AG10803 (cell line): Measurements from ENCODE around the gene ASIC4.

ENCODE experiments used
- DNase-seq: peaks from one replicate; pipeline ENCODE4 v3.0.0; 2010; ENCODE audit warnings: low read depth
- H3K4me3 ChIP-seq: 2 replicates; pipeline ENCODE4 v1.5.1; 2011; ENCODE audit warnings: mild to moderate bottlenecking, low read length, control low read depth
- CTCF ChIP-seq: conservative IDR thresholded peaks from 2 replicates; pipeline ENCODE4 v1.5.1; 2011; ENCODE audit warnings: mild to moderate bottlenecking, low read length, control low read depth, inconsistent platforms

The ASIC4 gene

GRCh38 chr2:219538504-219538951, 24.2 kb downstream of the ASIC4 start:
- no peak overlapping the region for H3K4me3 ChIP-seq
- DNase-seq: no peak
- no peak for TF ChIP-seq CTCF

- DNase-seq: no peak
- TF ChIP-seq CTCF: no peak
- no peak overlapping the region for H3K4me3 ChIP-seq
Observed at GRCh38 chr2:219538956-219539788, 24.9 kb downstream of the ASIC4 start.

GRCh38 chr2:219539926-219540678, 25.8 kb downstream of the ASIC4 start:
- no peak for TF ChIP-seq CTCF
- no peak for DNase-seq
- no peak overlapping the region for H3K4me3 ChIP-seq

GRCh38 chr2:219540784-219541504, 26.7 kb downstream of the ASIC4 start:
- no peak for DNase-seq
- no peak for TF ChIP-seq CTCF
- no peak overlapping the region for H3K4me3 ChIP-seq

GRCh38 chr2:219541611-219542180, 27.4 kb downstream of the ASIC4 start:
- TF ChIP-seq CTCF: peak; percentile 69
- DNase-seq: peak; percentile 37

GRCh38 chr2:219542931-219543595, 28.8 kb downstream of the ASIC4 start:
- TF ChIP-seq CTCF: no peak
- H3K4me3 ChIP-seq: peak overlapping the region; percentile 71
- DNase-seq: peak; percentile 25

More at GRCh38 chr2:219541611-219542180, 27.4 kb downstream of the ASIC4 start:
- H3K4me3 ChIP-seq: peak overlapping the region; percentile 71
